SKM-1 (cell line): ENCODE measurements around the gene BCL2L15.

Experiments
- DNase-seq: peaks from one replicate; lab custom pipeline; 2025; ENCODE audit not compliant: unreplicated experiment; lab: John Stamatoyannopoulos, UW

The BCL2L15 gene

GRCh38 chr1:113834716-113835115 is 52.7 kb downstream of the BCL2L15 start:
- DNase-seq = no peak
